HepG2 (cell line): ENCODE results near the gene ZFAND2B. TPM values are rescaled to one million over a fixed set of nuclear protein-coding genes. Genes with fewer than 3 reads are reported as not detected.

Source experiments
- AGO2 ChIP-seq: fragments of 200-400 bp; formaldehyde crosslinking; optimal IDR thresholded peaks from 2 replicates; pipeline ENCODE3; 2017; ENCODE audit warnings: mild to moderate bottlenecking, low read depth, low read length, moderate library complexity
- HIC2 ChIP-seq: sonication (generic); formaldehyde crosslinking; IDR thresholded peaks from 2 replicates; pipeline ENCODE4 v1.9.0; 2022; ENCODE audit warnings: low read depth, missing genetic modification reagents
- MTF1 ChIP-seq: sonication (generic); formaldehyde crosslinking; IDR thresholded peaks from 2 replicates; pipeline ENCODE4 v1.5.0; 2020; ENCODE audit warnings: missing genetic modification reagents
- NFE2 ChIP-seq: sonication (generic); formaldehyde crosslinking; IDR thresholded peaks from 2 replicates; pipeline ENCODE4 v1.4.0; 2020; ENCODE audit warnings: missing genetic modification reagents
- RARG ChIP-seq: sonication (generic); formaldehyde crosslinking; IDR thresholded peaks from 2 replicates; pipeline ENCODE4 v1.4.0; 2020; ENCODE audit warnings: low read depth, mild to moderate bottlenecking, missing genetic modification reagents
- SAP130 ChIP-seq: IDR thresholded peaks from 2 replicates; pipeline ENCODE4 v1.6.1; 2016; ENCODE audit warnings: low read depth
- STAT6 ChIP-seq: sonication (generic); formaldehyde crosslinking; IDR thresholded peaks from 2 replicates; pipeline ENCODE4 v1.4.0; 2020; ENCODE audit warnings: missing genetic modification reagents, mild to moderate bottlenecking, borderline replicate concordance
- ZC3H13 ChIP-seq: sonication (generic); formaldehyde crosslinking; IDR thresholded peaks from 2 replicates; pipeline ENCODE4 v1.8.1; 2023; ENCODE audit warnings: mild to moderate bottlenecking, missing genetic modification reagents, moderate library complexity
- ZNF160 ChIP-seq: sonication (generic); formaldehyde crosslinking; IDR thresholded peaks from 2 replicates; pipeline ENCODE4 v1.8.0; 2022; ENCODE audit warnings: mild to moderate bottlenecking, inconsistent platforms, missing genetic modification reagents
- ZNF275 ChIP-seq: sonication (generic); formaldehyde crosslinking; IDR thresholded peaks from 2 replicates; pipeline ENCODE4 v1.8.0; 2022; ENCODE audit warnings: missing genetic modification reagents, mild to moderate bottlenecking, inconsistent platforms, borderline replicate concordance
- ZNF382 ChIP-seq: sonication (generic); formaldehyde crosslinking; IDR thresholded peaks from 2 replicates; pipeline ENCODE4 v1.5.0; 2020; ENCODE audit warnings: missing genetic modification reagents, mild to moderate bottlenecking, borderline replicate concordance
- ZNF484 ChIP-seq: sonication (generic); formaldehyde crosslinking; IDR thresholded peaks from 2 replicates; pipeline ENCODE4 v1.5.1; 2020; ENCODE audit warnings: mild to moderate bottlenecking, low read depth, missing genetic modification reagents, borderline replicate concordance
- ZNF543 ChIP-seq: sonication (generic); formaldehyde crosslinking; IDR thresholded peaks from 2 replicates; pipeline ENCODE4 v1.4.0; 2020; ENCODE audit warnings: mild to moderate bottlenecking, missing genetic modification reagents
- ZNF614 ChIP-seq: IDR thresholded peaks from 2 replicates; pipeline ENCODE4 v1.6.1; 2018; ENCODE audit warnings: missing biosample characterization, missing genetic modification reagents, inconsistent platforms, borderline replicate concordance
- ZNF687 ChIP-seq: sonication (generic); formaldehyde crosslinking; IDR thresholded peaks from 2 replicates; pipeline ENCODE4 v1.5.1; 2020; ENCODE audit warnings: mild to moderate bottlenecking, missing genetic modification reagents, moderate library complexity
- ZSCAN29 ChIP-seq: sonication (generic); formaldehyde crosslinking; conservative IDR thresholded peaks from 2 replicates; pipeline ENCODE4 v1.4.0; 2020; ENCODE audit warnings: mild to moderate bottlenecking, missing genetic modification reagents
- polyA plus RNA-seq, 8 experiments: library from polyadenylated mRNA; depleted of rRNA in 3 of 8; stranded (reverse) in 7 of 8; unstranded in 1 of 8; fragments of >200 nt; fragmentation: Illumina TruSeq in 4 of 8; extraction: Trizol in 4 of 8; gene quantifications; 2 replicates each; pipeline versions ENCODE4 v1.2.1 to v1.2.3, GENCODE V29; 2011 to 2016; ENCODE audit warnings: low read depth in 4 of 8, missing spikeins in 1 of 8, mixed read lengths in 1 of 8; ENCODE audit not compliant: insufficient read depth in 1 of 8
- total RNA-seq, 5 experiments: library from RNA; depleted of rRNA; stranded (reverse); fragments of >200 nt; fragmentation: Illumina TruSeq; extraction: Trizol; gene quantifications; 2 replicates each; pipeline ENCODE4 v1.2.3, GENCODE V29; 2016; ENCODE audit warnings: low read depth in 1 of 5

ZFAND2B gene
- total and polyA plus RNA-seq, 2 of the 13 experiments (the other 11 are each of a cell fraction or from before 2014, with no cell fraction given): 53.3 to 115 TPM

GRCh38 chr2:219250049-219250781 lies 43.6 kb downstream of the ZFAND2B start (continued):
- TF ChIP-seq ZSCAN29 (CRISPR knock-in tag) (no peak), ZNF484 (CRISPR knock-in tag) (no peak), ZC3H13 (CRISPR knock-in tag) (peak; percentile 67; the same call in 1 of the 2 replicates), RARG (CRISPR knock-in tag) (0 out of 2 replicates have a peak, but pooled peaks have one; percentile 41), ZNF160 (no peak), SAP130 (no peak), ZNF543 (CRISPR knock-in tag) (peak; percentile 9; the same call in 1 of the 2 replicates), HIC2 (CRISPR knock-in tag) (0 out of 2 replicates have a peak, but pooled peaks have one; percentile 49), ZNF275 (CRISPR knock-in tag) (no peak), ZNF382 (CRISPR knock-in tag) (no peak), ZNF614 (no peak), NFE2 (CRISPR knock-in tag) (no peak), AGO2 (peak; percentile 91), STAT6 (CRISPR knock-in tag) (0 out of 2 replicates have a peak, but pooled peaks have one; percentile 17), MTF1 (CRISPR knock-in tag) (no peak), ZNF687 (CRISPR knock-in tag) (peak; percentile 59)
